SU-DHL-6 (cell line): Measurements from ENCODE around the gene PPFIBP2.

Source experiments
- H2AFZ ChIP-seq: fragments of 200-600 bp; sonication (generic); 2 replicates; pipeline ENCODE4 v1.6.1; 2014; ENCODE audit warnings: low read depth, mild to moderate bottlenecking, moderate library complexity, mixed read lengths, antibody characterized with exemption, low read length; ENCODE audit not compliant: severe bottlenecking
- H3F3A ChIP-seq: fragments of 200-600 bp; shearing (Covaris generic); 2 replicates; pipeline ENCODE4 v1.6.0; 2016; ENCODE audit warnings: antibody characterized with exemption, mild to moderate bottlenecking; ENCODE audit not compliant: insufficient read depth
- H3K27ac ChIP-seq: fragments of 200-600 bp; sonication (generic); 2 replicates; pipeline ENCODE4 v1.5.1; 2016; ENCODE audit warnings: low read depth, mild to moderate bottlenecking, low read length, moderate library complexity, mixed read lengths
- H3K27me3 ChIP-seq: fragments of 200-600 bp; sonication (generic), shearing (Covaris generic); 2 replicates; pipeline ENCODE4 v1.6.0; 2014; ENCODE audit warnings: mild to moderate bottlenecking, low read length
- H3K36me3 ChIP-seq: fragments of 200-600 bp; sonication (generic); 2 replicates; pipeline ENCODE4 v1.6.1; 2014; ENCODE audit warnings: mild to moderate bottlenecking, low read length, mixed read lengths
- H3K4me2 ChIP-seq: fragments of 300-600, 200-600 bp; shearing (Covaris generic), sonication (generic); 2 replicates; pipeline ENCODE4 v1.6.0; 2014; ENCODE audit warnings: low read length, low read depth, mild to moderate bottlenecking; ENCODE audit not compliant: poor library complexity, severe bottlenecking
- H3K4me3 ChIP-seq: fragments of 200-600 bp; sonication (generic); 2 replicates; pipeline ENCODE4 v1.5.1; 2014; ENCODE audit warnings: antibody characterized with exemption, low read length, mild to moderate bottlenecking, mixed read lengths; ENCODE audit not compliant: insufficient read depth, poor library complexity, severe bottlenecking
- H3K79me2 ChIP-seq: fragments of 200-600 bp; sonication (generic); 2 replicates; pipeline ENCODE4 v1.6.1; 2014; ENCODE audit warnings: mild to moderate bottlenecking, low read length, moderate library complexity; ENCODE audit not compliant: insufficient read depth
- H3K9ac ChIP-seq: fragments of 200-600 bp; sonication (generic); 2 replicates; pipeline ENCODE4 v1.7.0; 2014; ENCODE audit warnings: mild to moderate bottlenecking, low read length
- H3K9me2 ChIP-seq: fragments of 200-600 bp; sonication (generic); replicated peaks from 2 replicates; pipeline ENCODE4 v1.6.1; 2014; ENCODE audit warnings: low read length; ENCODE audit not compliant: insufficient read depth
- H3K9me3 ChIP-seq: fragments of 200-600 bp; sonication (generic); 2 replicates; pipeline ENCODE4 v1.6.1; 2014; ENCODE audit warnings: low read length, mixed read lengths; ENCODE audit not compliant: insufficient read depth
- H4K20me1 ChIP-seq: fragments of 200-600 bp; sonication (generic); 2 replicates; pipeline ENCODE4 v1.6.1; 2014; ENCODE audit warnings: low read depth, mild to moderate bottlenecking, antibody characterized with exemption, low read length, moderate library complexity, mixed read lengths
- CTCF ChIP-seq: fragments of 200-600 bp; sonication (generic); IDR thresholded peaks from one replicate; pipeline ENCODE4 v1.5.1; 2017; ENCODE audit warnings: antibody characterized with exemption, mild to moderate bottlenecking, low read length, moderate library complexity; ENCODE audit not compliant: insufficient read depth, poor library complexity, severe bottlenecking
- EZH2phosphoT487 ChIP-seq: fragments of 200-600 bp; sonication (generic), shearing (Covaris generic); conservative IDR thresholded peaks from 2 replicates; pipeline ENCODE4 v1.6.1; 2018; ENCODE audit warnings: mild to moderate bottlenecking, antibody characterized with exemption, low read length, moderate library complexity, mixed read lengths

PPFIBP2 gene

GRCh38 chr11:7632211-7632610 lies 118.4 kb downstream of the PPFIBP2 start:
- Histone ChIP-seq H4K20me1 (no peaks in the 10 kb centered on the region), H3K27ac (no peak overlapping the region), H3K36me3 (no peaks in the 10 kb centered on the region), H3K79me2 (no peaks in the 10 kb centered on the region), H3K4me2 (no peak overlapping the region), H3K9me3 (no peaks in the 10 kb centered on the region), H3K4me3 (no peak overlapping the region), H2AFZ (no peak overlapping the region), H3K9ac (no peak overlapping the region), H3K27me3 (no peaks in the 10 kb centered on the region), H3F3A (no peaks in the 10 kb centered on the region), H3K9me2 (no peaks in the 10 kb centered on the region)
- no peak for TF ChIP-seq CTCF
- no peak for TF ChIP-seq EZH2phosphoT487

GRCh38 chr11:7635137-7635536 lies 121.3 kb downstream of the PPFIBP2 start:
- no peaks in the 10 kb centered on the region for H3F3A ChIP-seq
- H4K20me1 ChIP-seq, result no peaks in the 10 kb centered on the region
- H3K27me3 ChIP-seq, result no peaks in the 10 kb centered on the region
- H3K79me2 ChIP-seq, result no peaks in the 10 kb centered on the region
- H3K27ac ChIP-seq, result no peak overlapping the region
- H3K4me3 ChIP-seq, result no peak overlapping the region
- TF ChIP-seq EZH2phosphoT487 (no peak), CTCF (no peak)
- H3K9me3 ChIP-seq, result no peaks in the 10 kb centered on the region
- no peak overlapping the region for H3K4me2 ChIP-seq
- no peaks in the 10 kb centered on the region for H3K9me2 ChIP-seq
- no peak overlapping the region for H3K9ac ChIP-seq
- no peak overlapping the region for H2AFZ ChIP-seq
- H3K36me3 ChIP-seq, result no peaks in the 10 kb centered on the region

- H3K9me2 ChIP-seq, result no peaks in the 10 kb centered on the region
- no peaks in the 10 kb centered on the region for H3K79me2 ChIP-seq
- no peak overlapping the region for H3K4me3 ChIP-seq
- H4K20me1 ChIP-seq, result no peaks in the 10 kb centered on the region
- H3K27me3 ChIP-seq, result no peaks in the 10 kb centered on the region
- no peak overlapping the region for H3K4me2 ChIP-seq
- no peak overlapping the region for H2AFZ ChIP-seq
- H3K9ac ChIP-seq, result no peak overlapping the region
- H3K36me3 ChIP-seq, result no peaks in the 10 kb centered on the region
- H3K9me3 ChIP-seq, result no peaks in the 10 kb centered on the region
- no peak overlapping the region for H3K27ac ChIP-seq
- H3F3A ChIP-seq, result no peaks in the 10 kb centered on the region
- no peak for TF ChIP-seq CTCF
- no peak for TF ChIP-seq EZH2phosphoT487
Measured at GRCh38 chr11:7635708-7636107, 121.9 kb downstream of the PPFIBP2 start.

- Histone ChIP-seq H3K9ac (no peak overlapping the region), H3K36me3 (no peaks in the 10 kb centered on the region), H3K4me3 (no peak overlapping the region), H2AFZ (no peak overlapping the region), H3K9me3 (no peaks in the 10 kb centered on the region), H3K79me2 (no peaks in the 10 kb centered on the region), H3K4me2 (no peak overlapping the region), H3K27me3 (no peaks in the 10 kb centered on the region), H3F3A (no peaks in the 10 kb centered on the region), H3K9me2 (no peaks in the 10 kb centered on the region), H4K20me1 (no peaks in the 10 kb centered on the region), H3K27ac (no peak overlapping the region)
- no peak for TF ChIP-seq CTCF
- TF ChIP-seq EZH2phosphoT487, result no peak
Measured at GRCh38 chr11:7636350-7636749, 122.6 kb downstream of the PPFIBP2 start.
